ENCODE results near the gene SORBS2.

SORBS2 gene

DNA sequence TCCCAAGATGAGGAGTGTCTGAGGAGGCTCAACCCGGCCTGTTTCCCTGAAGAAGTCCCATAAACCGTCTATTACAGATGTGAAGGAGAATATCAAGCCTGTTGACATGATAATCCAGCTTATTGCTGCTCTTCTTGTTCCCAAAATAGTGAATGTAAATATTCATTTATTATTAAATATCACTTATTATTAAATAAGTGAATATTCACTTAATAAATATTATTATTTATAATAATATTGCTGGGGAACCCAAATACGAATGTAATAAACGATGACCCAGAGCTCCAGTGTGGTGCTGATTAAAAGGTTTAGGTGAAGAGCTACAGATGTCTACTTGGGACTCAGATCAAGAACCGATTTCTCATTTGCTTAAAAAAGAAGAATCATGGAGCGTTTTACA, 23.8 kb upstream of the SORBS2 start:
- DNase-seq = no peak

GRCh38 chr4:185835336-185835735, 23.3 kb upstream of the SORBS2 start:
- no peak for DNase-seq

DNA sequence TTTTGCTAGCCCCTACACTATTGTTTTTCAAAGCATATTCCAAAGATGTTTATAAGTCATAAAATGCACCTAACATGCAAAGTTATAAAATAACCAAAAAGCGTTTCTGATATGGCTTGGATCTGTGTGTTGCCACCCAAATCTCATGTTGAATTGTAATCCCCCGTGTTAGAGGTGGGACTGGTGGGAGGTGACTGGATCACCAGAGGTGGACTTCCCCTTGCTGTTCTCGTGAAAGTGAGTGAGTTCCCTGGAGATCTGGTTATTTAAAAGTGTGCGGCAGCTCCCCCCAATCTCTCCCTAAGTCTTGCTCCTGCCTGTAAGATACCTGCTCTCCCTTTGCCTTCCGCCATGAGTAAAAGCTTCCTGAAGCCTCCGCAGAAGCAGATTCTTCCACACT, 22.8 kb upstream of the SORBS2 start:
- no peak for DNase-seq

- no peak for DNase-seq
Observed at GRCh38 chr4:185834088-185834487, 22.1 kb upstream of the SORBS2 start.

DNA sequence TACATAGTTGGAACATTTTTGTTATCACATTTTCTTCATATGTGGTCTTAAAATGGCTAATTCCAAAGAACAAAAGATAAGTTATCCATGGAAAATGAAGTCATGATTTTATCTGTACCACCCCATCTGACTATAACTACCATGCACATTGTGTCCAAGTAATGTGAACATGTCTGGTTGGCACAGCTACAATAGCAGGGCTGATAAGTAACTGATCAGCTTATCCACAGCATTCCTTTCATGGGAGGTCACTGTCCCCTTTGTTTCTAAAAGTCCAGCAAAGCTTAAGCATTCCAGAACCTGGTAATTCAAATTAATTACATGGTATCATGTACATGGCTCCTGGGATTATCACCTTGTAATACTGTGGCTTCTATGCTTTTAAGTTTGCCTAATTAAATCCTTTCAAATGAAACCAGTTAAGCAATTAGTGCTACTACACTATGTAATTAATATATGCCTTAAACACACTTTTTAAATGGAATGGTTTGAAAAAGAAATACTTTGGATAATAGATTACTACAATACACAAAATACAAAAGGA, 21.1 kb upstream of the SORBS2 start:
- no peak for DNase-seq

GRCh38 chr4:185831125-185831815, 19.3 kb upstream of the SORBS2 start:
- DNase-seq = no peak

- DNase-seq = no peak
Observed at GRCh38 chr4:185830263-185830994, 18.4 kb upstream of the SORBS2 start.

DNA sequence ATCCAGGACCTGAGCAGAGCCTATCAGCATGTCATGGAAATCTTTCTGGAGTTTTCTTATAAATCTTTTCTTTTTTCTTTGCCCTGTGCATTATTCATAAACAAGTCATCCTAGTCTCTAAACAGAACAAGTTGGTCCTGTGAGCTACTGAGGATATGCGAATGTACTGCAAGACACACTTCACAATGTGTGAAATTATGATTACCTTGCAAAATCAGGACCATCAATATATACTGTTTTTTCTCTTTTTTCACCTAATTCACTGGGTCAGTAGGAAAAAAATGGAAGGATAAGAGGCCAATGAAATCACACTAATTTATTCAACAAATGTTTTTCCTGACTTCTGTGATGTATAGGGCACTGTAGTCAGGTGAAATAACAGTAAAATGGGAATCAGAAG, 14.4 kb upstream of the SORBS2 start:
- DNase-seq = no peak

- DNase-seq = no peak
Observed at GRCh38 chr4:185825737-185826136, 13.7 kb upstream of the SORBS2 start.

- no peak for DNase-seq
Observed at GRCh38 chr4:185822791-185823190, 10.8 kb upstream of the SORBS2 start.

DNA sequence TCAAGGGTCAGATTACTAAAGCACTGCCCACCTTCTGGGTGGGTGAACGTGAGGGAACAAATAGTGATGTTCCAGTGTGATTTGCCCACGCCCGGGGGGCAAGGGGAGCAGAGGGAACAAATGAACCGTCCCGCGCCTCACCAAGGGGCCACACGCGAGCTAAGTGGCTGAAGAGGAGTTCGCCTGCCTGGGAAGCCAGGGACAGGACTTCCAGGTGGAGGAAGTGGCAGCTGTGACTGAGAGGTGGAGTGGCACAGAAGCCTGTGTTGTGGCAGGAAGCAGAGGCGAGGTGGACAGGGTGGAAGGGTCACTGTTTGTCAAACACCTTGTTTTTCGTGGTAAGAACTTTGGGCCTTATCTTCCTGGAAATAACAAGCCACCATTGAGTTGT, 9.0 kb upstream of the SORBS2 start:
- no peak for DNase-seq

GRCh38 chr4:185820146-185821028, 8.4 kb upstream of the SORBS2 start:
- no peak for DNase-seq

- DNase-seq = no peak
Observed at GRCh38 chr4:185819144-185819543, 7.2 kb upstream of the SORBS2 start.

- no peak for DNase-seq
Observed at GRCh38 chr4:185817403-185817818, 5.4 kb upstream of the SORBS2 start.

- DNase-seq = no peak
Observed at GRCh38 chr4:185813133-185813532, 1.1 kb upstream of the SORBS2 start.

GRCh38 chr4:185810746-185811508, 1.1 kb downstream of the SORBS2 start:
- no peak for DNase-seq

DNA sequence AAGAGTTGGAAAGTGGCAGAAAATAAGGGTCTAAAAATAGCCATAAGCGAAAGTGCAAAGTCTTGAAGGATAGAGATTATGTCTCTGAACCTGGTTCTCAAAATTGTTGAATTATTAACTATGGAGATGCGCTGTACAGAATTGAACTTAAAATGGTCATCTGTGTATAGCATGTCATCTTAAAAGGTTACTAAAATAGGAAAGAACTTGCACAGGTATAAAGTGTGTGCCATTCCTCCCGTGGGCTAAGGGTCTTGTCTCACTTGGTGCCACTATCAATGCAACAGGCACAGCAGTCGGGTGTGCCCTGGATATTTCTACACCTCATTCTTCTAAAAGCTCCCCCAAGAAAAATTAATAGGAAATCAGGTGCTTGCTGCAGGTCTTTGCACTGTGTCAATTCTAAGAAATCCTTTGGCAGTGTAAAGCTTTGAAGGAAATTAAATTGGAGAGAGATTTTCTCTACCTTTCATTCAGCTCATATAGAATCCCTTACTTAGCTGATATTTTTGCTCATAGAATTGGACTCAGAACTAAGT, 2.4 kb downstream of the SORBS2 start:
- no peak for DNase-seq

DNA sequence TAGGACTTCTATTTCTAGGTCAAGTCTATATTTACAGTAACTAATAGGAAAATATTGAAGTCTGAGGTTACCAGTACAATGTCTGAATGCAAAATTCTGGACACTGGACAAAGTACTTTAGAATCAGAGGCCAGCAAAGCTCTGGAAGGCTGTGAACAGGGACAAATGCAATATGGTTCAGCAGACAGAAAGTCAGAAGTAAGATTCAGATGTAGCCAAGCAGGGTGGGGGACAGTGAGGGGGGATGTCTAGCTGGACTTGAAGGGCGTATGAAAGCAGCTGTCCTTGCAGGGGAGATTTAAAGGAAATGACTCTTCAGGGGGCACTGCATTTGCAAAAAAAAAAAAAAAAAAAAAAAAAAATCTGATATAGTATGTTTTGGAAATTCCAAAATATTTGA, 2.9 kb downstream of the SORBS2 start:
- DNase-seq = no peak

GRCh38 chr4:185805979-185806378, 6.0 kb downstream of the SORBS2 start:
- no peak for DNase-seq

DNA sequence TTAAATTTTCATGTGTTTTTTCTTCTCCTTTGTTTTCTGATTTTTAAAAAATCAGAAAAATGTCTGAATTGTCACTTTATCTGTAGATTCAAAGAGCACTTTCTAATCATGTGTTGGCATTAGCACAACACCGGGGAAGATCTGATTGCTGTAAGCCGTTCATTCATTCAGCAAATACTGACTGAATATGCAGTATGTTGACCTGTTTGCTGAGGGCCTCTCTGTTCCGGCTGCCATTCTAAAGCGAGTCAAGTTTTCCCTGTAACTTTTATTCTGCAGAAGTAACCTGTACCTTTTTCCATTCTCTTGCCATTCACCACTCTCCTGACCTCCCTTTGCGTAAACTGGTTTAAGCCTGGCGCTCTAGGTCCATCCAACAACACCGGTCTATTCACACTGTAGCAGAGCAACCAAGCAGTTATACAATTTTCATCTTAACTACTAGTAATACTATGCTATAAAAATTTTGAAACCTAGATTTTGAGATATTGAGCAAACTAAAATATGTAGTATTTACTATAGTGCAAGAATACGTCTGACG, 6.7 kb downstream of the SORBS2 start:
- no peak for DNase-seq

GRCh38 chr4:185803022-185803421, 9.0 kb downstream of the SORBS2 start:
- DNase-seq = no peak

DNA sequence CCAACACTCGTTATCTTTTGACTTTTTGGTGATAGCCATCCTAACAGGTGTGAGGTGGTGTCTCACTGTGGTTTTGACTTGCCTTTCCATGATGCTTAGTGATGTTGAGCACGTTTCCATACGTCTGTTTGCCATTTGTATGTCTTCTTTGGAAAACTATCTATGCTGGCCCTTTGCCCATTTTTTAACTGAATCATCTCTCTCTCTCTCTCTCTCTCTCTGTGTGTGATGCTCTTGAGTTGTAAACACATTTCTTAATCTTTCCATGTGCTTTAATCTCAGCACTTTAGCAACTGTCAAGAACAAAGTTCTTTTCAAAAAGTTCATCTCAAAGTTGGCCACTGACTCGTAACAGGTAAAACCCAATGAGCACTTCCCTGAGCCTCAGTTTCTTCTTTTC, 10.5 kb downstream of the SORBS2 start:
- no peak for DNase-seq

Data from CD4-positive, alpha-beta T cell treated with Interleukin-1 beta for 1 hour (primary cell).